Islet of Langerhans (tissue), 1 donor: Measurements from ENCODE around the gene UNC80.

Experiments
- FAIRE-seq: peaks from one replicate; lab custom pipeline; 2011; peaks lifted over from hg19 to GRCh38; lab: Jason Lieb, UNC

Gene UNC80

GRCh38 chr2:209911486-209911885 is 139.9 kb downstream of the UNC80 start:
- no peak for FAIRE-seq

- FAIRE-seq, result no peak
Observed at GRCh38 chr2:209913786-209914345, 142.2 kb downstream of the UNC80 start.

- FAIRE-seq, result no peak
Observed at GRCh38 chr2:209917154-209917771, 145.6 kb downstream of the UNC80 start.

GRCh38 chr2:209918251-209918650 is 146.6 kb downstream of the UNC80 start:
- no peak for FAIRE-seq

GRCh38 chr2:209922116-209922515 is 150.5 kb downstream of the UNC80 start:
- no peak for FAIRE-seq

- FAIRE-seq, result no peak
Observed at GRCh38 chr2:209929369-209929768, 157.7 kb downstream of the UNC80 start.

- peak; percentile 51 for FAIRE-seq
Observed at GRCh38 chr2:209933499-209934483, 162.2 kb downstream of the UNC80 start.

- FAIRE-seq, result no peak
Observed at GRCh38 chr2:209936106-209936666, 164.6 kb downstream of the UNC80 start.

- FAIRE-seq, result peak; percentile 75
Observed at GRCh38 chr2:209937893-209938292, 166.3 kb downstream of the UNC80 start.

- FAIRE-seq, result no peak
Observed at GRCh38 chr2:209938906-209939305, 167.3 kb downstream of the UNC80 start.

- FAIRE-seq, result no peak
Observed at GRCh38 chr2:209940936-209941335, 169.3 kb downstream of the UNC80 start.

GRCh38 chr2:209942426-209942825 is 170.8 kb downstream of the UNC80 start:
- FAIRE-seq, result no peak

- FAIRE-seq, result no peak
Observed at GRCh38 chr2:209942936-209943605, 171.4 kb downstream of the UNC80 start.

GRCh38 chr2:209943776-209944175 is 172.1 kb downstream of the UNC80 start:
- no peak for FAIRE-seq

GRCh38 chr2:209946539-209946938 is 174.9 kb downstream of the UNC80 start:
- no peak for FAIRE-seq

GRCh38 chr2:209956271-209956670 is 184.6 kb downstream of the UNC80 start:
- no peak for FAIRE-seq

GRCh38 chr2:209958016-209958415 is 186.4 kb downstream of the UNC80 start:
- FAIRE-seq, result peak; percentile 33

- FAIRE-seq, result no peak
Observed at GRCh38 chr2:209960045-209960444, 188.4 kb downstream of the UNC80 start.

GRCh38 chr2:209960676-209961630 is 189.3 kb downstream of the UNC80 start:
- FAIRE-seq, result no peak

GRCh38 chr2:209965723-209966122 is 194.1 kb downstream of the UNC80 start:
- no peak for FAIRE-seq

- no peak for FAIRE-seq
Observed at GRCh38 chr2:209969692-209970091, 198.1 kb downstream of the UNC80 start.
